Naive B cell (primary cell): ENCODE data around the gene FGD5. TPM values are rescaled to one million over a fixed set of nuclear protein-coding genes. Genes with fewer than 3 reads are reported as not detected.
A peak's percentile ranks its signal among the peaks of the same experiment; 100 is the strongest.

ENCODE experiments used
- ATAC-seq, 2 donors: fragments of 150-1000 bp; cut with Tn5 transposase; 2 replicates each; pipeline ENCODE4 v1.10.0; 2021; ENCODE audit warnings: low read depth in 2 of 2, mild to moderate bottlenecking in 2 of 2, moderate library complexity in 2 of 2
- DNase-seq: peaks from one replicate; pipeline ENCODE4 v3.0.0; 2022
- H3K27ac Mint-ChIP-seq, 6 donors: one replicate each; pipeline ENCODE4 v1.8.0; 2020 to 2022; ENCODE audit warnings: mild to moderate bottlenecking in 6 of 6, mixed read lengths in 6 of 6, moderate library complexity in 5 of 6, inconsistent platforms in 2 of 6
- H3K27me3 Mint-ChIP-seq, 3 donors: one replicate each; pipeline ENCODE4 v1.8.0; 2021 to 2022; ENCODE audit warnings: mixed read lengths in 3 of 3, mild to moderate bottlenecking in 1 of 3
- H3K36me3 Mint-ChIP-seq, 2 donors: one replicate each; pipeline ENCODE4 v1.8.0; 2020 to 2022; ENCODE audit warnings: mixed read lengths in 2 of 2, inconsistent platforms in 1 of 2, mild to moderate bottlenecking in 1 of 2
- H3K4me1 Mint-ChIP-seq, 3 donors: one replicate each; pipeline ENCODE4 v1.8.0; 2020 to 2022; ENCODE audit warnings: mixed read lengths in 3 of 3, inconsistent platforms in 1 of 3, mild to moderate bottlenecking in 1 of 3, moderate library complexity in 1 of 3
- H3K4me3 Mint-ChIP-seq, 8 donors: one replicate each; pipeline ENCODE4 v1.8.0; 2020 to 2022; ENCODE audit warnings: mild to moderate bottlenecking in 8 of 8, mixed read lengths in 8 of 8, moderate library complexity in 8 of 8, inconsistent platforms in 2 of 8
- H3K9me3 Mint-ChIP-seq, 7 donors: one replicate each; pipeline ENCODE4 v1.8.0; 2020 to 2022; ENCODE audit warnings: mixed read lengths in 7 of 7, mild to moderate bottlenecking in 5 of 7, inconsistent platforms in 2 of 7, moderate library complexity in 1 of 7
- polyA plus RNA-seq, 6 donors: library from polyadenylated mRNA; unstranded; fragments of 300-500 nt; fragmentation: Illumina TruSeq; gene quantifications; one replicate each; pipeline ENCODE4 v1.2.3, GENCODE V29; 2021; ENCODE audit warnings: low read depth in 6 of 6

The FGD5 gene
- under 1 TPM in 1 of 6 donors, not detected in 5; 0.07 TPM for polyA plus RNA-seq

- Mint-ChIP-seq H3K27ac (peak within 1 kb of the TSS in 1 of 6 donors; percentile 56), H3K9me3 (no peaks in the 10 kb centered on the region), H3K27me3 (peaks cover 22 to 36% (median 29%) of the 10 kb centered on the region in 3 donors), H3K4me3 (peak within 1 kb of the TSS in 1 of 8 donors; percentile 58), H3K4me1 (no peaks in the 10 kb centered on the region), H3K36me3 (no peaks in the 10 kb centered on the region)
- no peak for ATAC-seq
- DNase-seq = no peak
Observed at GRCh38 chr3:14818804-14819500, at the start of gene FGD5. Gene FGD5 (plus strand): TSS chr3:14818962. CDS start chr3:14819072, 110 bp downstream.

GRCh38 chr3:14769544-14770325 is 49.0 kb upstream of the FGD5 start:
- H3K27me3 Mint-ChIP-seq = peaks cover 0 to 8% (median 6%) of the 10 kb centered on the region in 3 donors
- no peaks in the 10 kb centered on the region for H3K4me1 Mint-ChIP-seq
- no peaks in the 10 kb centered on the region for H3K36me3 Mint-ChIP-seq
- H3K9me3 Mint-ChIP-seq = no peaks in the 10 kb centered on the region
- ATAC-seq = no peak
- H3K27ac Mint-ChIP-seq = no peak overlapping the region
- no peak for DNase-seq
- no peak overlapping the region for H3K4me3 Mint-ChIP-seq

- H3K27me3 Mint-ChIP-seq = peaks cover 0 to 8% (median 7%) of the 10 kb centered on the region in 3 donors
- no peak overlapping the region for H3K27ac Mint-ChIP-seq
- DNase-seq (no peak), ATAC-seq (no peak)
- no peak overlapping the region for H3K4me3 Mint-ChIP-seq
- no peaks in the 10 kb centered on the region for H3K36me3 Mint-ChIP-seq
- no peaks in the 10 kb centered on the region for H3K4me1 Mint-ChIP-seq
- H3K9me3 Mint-ChIP-seq = no peaks in the 10 kb centered on the region
Observed at GRCh38 chr3:14770591-14770990, 48.2 kb upstream of the FGD5 start.

- ATAC-seq (no peak), DNase-seq (no peak)
- Mint-ChIP-seq H3K4me3 (no peak overlapping the region), H3K9me3 (no peaks in the 10 kb centered on the region), H3K36me3 (no peaks in the 10 kb centered on the region), H3K27ac (peak overlapping the region in 1 of 6 donors; percentile 33), H3K4me1 (no peaks in the 10 kb centered on the region), H3K27me3 (peaks cover 0 to 13% (median 8%) of the 10 kb centered on the region in 3 donors)
Observed at GRCh38 chr3:14771593-14772497, 46.9 kb upstream of the FGD5 start.

GRCh38 chr3:14772533-14773138 is 46.1 kb upstream of the FGD5 start:
- ATAC-seq (no peak), DNase-seq (no peak)
- no peak overlapping the region for H3K27ac Mint-ChIP-seq
- no peaks in the 10 kb centered on the region for H3K4me1 Mint-ChIP-seq
- H3K36me3 Mint-ChIP-seq = no peaks in the 10 kb centered on the region
- H3K4me3 Mint-ChIP-seq = no peak overlapping the region
- H3K9me3 Mint-ChIP-seq = no peaks in the 10 kb centered on the region
- H3K27me3 Mint-ChIP-seq = peaks cover 0 to 13% (median 8%) of the 10 kb centered on the region in 3 donors

GRCh38 chr3:14773281-14773680 is 45.5 kb upstream of the FGD5 start:
- peaks cover 0 to 5% (median 4%) of the 10 kb centered on the region in 7 donors for H3K9me3 Mint-ChIP-seq
- H3K36me3 Mint-ChIP-seq = no peaks in the 10 kb centered on the region
- no peak overlapping the region for H3K4me3 Mint-ChIP-seq
- no peak overlapping the region for H3K27ac Mint-ChIP-seq
- no peak for DNase-seq
- no peak for ATAC-seq
- no peaks in the 10 kb centered on the region for H3K4me1 Mint-ChIP-seq
- peaks cover 0 to 13% (median 8%) of the 10 kb centered on the region in 3 donors for H3K27me3 Mint-ChIP-seq

- no peak for ATAC-seq
- no peak overlapping the region for H3K4me3 Mint-ChIP-seq
- DNase-seq = no peak
- no peaks in the 10 kb centered on the region for H3K4me1 Mint-ChIP-seq
- peaks cover 0 to under 1% of the 10 kb centered on the region in 2 donors for H3K36me3 Mint-ChIP-seq
- no peak overlapping the region for H3K27ac Mint-ChIP-seq
- peaks cover 0 to 10% (median 7%) of the 10 kb centered on the region in 7 donors for H3K9me3 Mint-ChIP-seq
- H3K27me3 Mint-ChIP-seq = peaks cover 0 to 13% (median 8%) of the 10 kb centered on the region in 3 donors
Observed at GRCh38 chr3:14773691-14774128, 45.1 kb upstream of the FGD5 start.

- Mint-ChIP-seq H3K9me3 (peaks cover 0 to 17% (median 12%) of the 10 kb centered on the region in 7 donors), H3K4me3 (no peak overlapping the region), H3K36me3 (peaks cover 5 to 8% of the 10 kb centered on the region in 2 donors), H3K27me3 (peaks cover 0 to 13% (median under 1%) of the 10 kb centered on the region in 3 donors), H3K27ac (no peak overlapping the region), H3K4me1 (no peaks in the 10 kb centered on the region)
- DNase-seq = no peak
- no peak for ATAC-seq
Observed at GRCh38 chr3:14774431-14774830, 44.3 kb upstream of the FGD5 start.

- Mint-ChIP-seq H3K4me1 (no peaks in the 10 kb centered on the region), H3K9me3 (peaks cover 0 to 22% (median 13%) of the 10 kb centered on the region in 7 donors), H3K27ac (no peak overlapping the region), H3K4me3 (peak overlapping the region in 1 of 8 donors; percentile 22), H3K27me3 (peaks cover 0 to 13% (median 0%) of the 10 kb centered on the region in 3 donors), H3K36me3 (peaks cover 5 to 10% of the 10 kb centered on the region in 2 donors)
- DNase-seq (no peak), ATAC-seq (no peak)
Observed at GRCh38 chr3:14775011-14775410, 43.8 kb upstream of the FGD5 start.

GRCh38 chr3:14775563-14775962 is 43.2 kb upstream of the FGD5 start:
- ATAC-seq = no peak

GRCh38 chr3:14779069-14779685 is 39.6 kb upstream of the FGD5 start:
- Mint-ChIP-seq H3K9me3 (peaks cover 0 to 22% (median 13%) of the 10 kb centered on the region in 7 donors), H3K27ac (no peak overlapping the region), H3K4me1 (no peaks in the 10 kb centered on the region), H3K36me3 (peaks cover 5 to 10% of the 10 kb centered on the region in 2 donors), H3K4me3 (no peak overlapping the region), H3K27me3 (peaks cover 0 to 15% (median 4%) of the 10 kb centered on the region in 3 donors)
- ATAC-seq (no peak), DNase-seq (no peak)

More at GRCh38 chr3:14775563-14775962, 43.2 kb upstream of the FGD5 start:
- H3K27me3 Mint-ChIP-seq = peaks cover 0 to 13% (median 0%) of the 10 kb centered on the region in 3 donors
- no peak overlapping the region for H3K4me3 Mint-ChIP-seq
- no peaks in the 10 kb centered on the region for H3K4me1 Mint-ChIP-seq
- no peak overlapping the region for H3K27ac Mint-ChIP-seq
- peaks cover 0 to 22% (median 13%) of the 10 kb centered on the region in 7 donors for H3K9me3 Mint-ChIP-seq
- peaks cover 5 to 10% of the 10 kb centered on the region in 2 donors for H3K36me3 Mint-ChIP-seq
- DNase-seq = no peak

GRCh38 chr3:14780927-14781507 is 37.7 kb upstream of the FGD5 start:
- Mint-ChIP-seq H3K4me1 (no peaks in the 10 kb centered on the region), H3K36me3 (peaks cover 5 to 10% of the 10 kb centered on the region in 2 donors), H3K9me3 (peaks cover 0 to 25% (median 13%) of the 10 kb centered on the region in 7 donors), H3K27me3 (peaks cover 4 to 22% (median 7%) of the 10 kb centered on the region in 3 donors), H3K27ac (no peak overlapping the region), H3K4me3 (no peak overlapping the region)
- no peak for ATAC-seq
- no peak for DNase-seq
